ENCODE measurements around the gene ECE2. TPM values are rescaled to one million over a fixed set of nuclear protein-coding genes. Genes with fewer than 3 reads are reported as not detected.

Gene ECE2
- total RNA-seq, 2 donors from 2014 or later: not detected

GRCh38 chr3:184275381-184275701, 481 bp upstream of the ECE2 start:
- peaks cover 69% of the 10 kb centered on the region for H3K27me3 Mint-ChIP-seq (ENCODE audit: insufficient read depth)
- TF ChIP-seq CTCF (conservative IDR thresholded peaks at IDR 0.05): no peak
- WGBS, 2 experiments (ENCODE audit: insufficient coverage in 1 of 2, insufficient read length in 1 of 2): 83 to 94% methylated on average over 10 to 12 of the region's 12 CpGs
- Histone ChIP-seq H3K9ac (ENCODE audit: extremely low read depth, low read length, poor library complexity, severe bottlenecking) (no peak overlapping the region), H3K4me3 (ENCODE audit: low read length) (no peak overlapping the region), H3K36me3 (ENCODE audit: control insufficient read depth, insufficient read depth, low read length) (no peaks in the 10 kb centered on the region), H3K4me1 (ENCODE audit: control insufficient read depth, insufficient read depth, low read length) (no peaks in the 10 kb centered on the region), H3K27ac (ENCODE audit: low read depth, low read length) (no peak overlapping the region), H3K9me3 (ENCODE audit: control insufficient read depth, low read length) (no peaks in the 10 kb centered on the region), H3K27me3 (ENCODE audit: control insufficient read depth, insufficient read depth, low read length, poor library complexity, severe bottlenecking) (peaks cover 81% of the 10 kb centered on the region)
- H3K4me1 Mint-ChIP-seq: no peaks in the 10 kb centered on the region
- peak overlapping the region; percentile 42 for H3K4me3 Mint-ChIP-seq
- H3K36me3 Mint-ChIP-seq (ENCODE audit: low read depth): no peaks in the 10 kb centered on the region
- no peak overlapping the region for H3K27ac Mint-ChIP-seq
- peak; percentile 30 for DNase-seq
- no peaks in the 10 kb centered on the region for H3K9me3 Mint-ChIP-seq

- no peaks in the 10 kb centered on the region for H3K4me1 Mint-ChIP-seq
- H3K9me3 ChIP-seq (ENCODE audit: control insufficient read depth, low read length): no peaks in the 10 kb centered on the region
- no peaks in the 10 kb centered on the region for H3K9me3 Mint-ChIP-seq
- H3K27ac Mint-ChIP-seq: no peak overlapping the region
- 84 to 92% methylated on average over 6 of the region's 6 CpGs for WGBS, 2 experiments (ENCODE audit: insufficient coverage in 1 of 2, insufficient read length in 1 of 2)
- no peak overlapping the region for H3K4me3 Mint-ChIP-seq
- peaks cover 62% of the 10 kb centered on the region for H3K27me3 Mint-ChIP-seq (ENCODE audit: insufficient read depth)
- no peak for DNase-seq
- no peak for TF ChIP-seq CTCF (conservative IDR thresholded peaks at IDR 0.05)
- H3K4me1 ChIP-seq (ENCODE audit: control insufficient read depth, insufficient read depth, low read length): no peaks in the 10 kb centered on the region
- no peaks in the 10 kb centered on the region for H3K36me3 Mint-ChIP-seq (ENCODE audit: low read depth)
- H3K27me3 ChIP-seq (ENCODE audit: control insufficient read depth, insufficient read depth, low read length, poor library complexity, severe bottlenecking): peaks cover 73% of the 10 kb centered on the region
- no peak overlapping the region for H3K4me3 ChIP-seq (ENCODE audit: low read length)
- no peak overlapping the region for H3K9ac ChIP-seq (ENCODE audit: extremely low read depth, low read length, poor library complexity, severe bottlenecking)
- H3K36me3 ChIP-seq (ENCODE audit: control insufficient read depth, insufficient read depth, low read length): no peaks in the 10 kb centered on the region
- H3K27ac ChIP-seq (ENCODE audit: low read depth, low read length): no peak overlapping the region
Observed at GRCh38 chr3:184277366-184277765, 1.5 kb downstream of the ECE2 start.

- no peak for TF ChIP-seq CTCF (conservative IDR thresholded peaks at IDR 0.05)
- H3K4me1 Mint-ChIP-seq: no peaks in the 10 kb centered on the region
- Histone ChIP-seq H3K9me3 (ENCODE audit: control insufficient read depth, low read length) (no peaks in the 10 kb centered on the region), H3K9ac (ENCODE audit: extremely low read depth, low read length, poor library complexity, severe bottlenecking) (no peak overlapping the region), H3K36me3 (ENCODE audit: control insufficient read depth, insufficient read depth, low read length) (no peaks in the 10 kb centered on the region), H3K27me3 (ENCODE audit: control insufficient read depth, insufficient read depth, low read length, poor library complexity, severe bottlenecking) (peaks cover 37% of the 10 kb centered on the region), H3K4me1 (ENCODE audit: control insufficient read depth, insufficient read depth, low read length) (no peaks in the 10 kb centered on the region), H3K27ac (ENCODE audit: low read depth, low read length) (no peak overlapping the region), H3K4me3 (ENCODE audit: low read length) (no peak overlapping the region)
- 90 to 93% methylated on average over 1 to 2 of the region's 4 CpGs for WGBS, 2 experiments (ENCODE audit: insufficient coverage in 1 of 2, insufficient read length in 1 of 2)
- H3K4me3 Mint-ChIP-seq: no peak overlapping the region
- H3K27ac Mint-ChIP-seq: no peak overlapping the region
- H3K27me3 Mint-ChIP-seq (ENCODE audit: insufficient read depth): peaks cover 43% of the 10 kb centered on the region
- no peaks in the 10 kb centered on the region for H3K9me3 Mint-ChIP-seq
- DNase-seq: no peak
- H3K36me3 Mint-ChIP-seq (ENCODE audit: low read depth): no peaks in the 10 kb centered on the region
Observed at GRCh38 chr3:184282941-184283340, 7.1 kb downstream of the ECE2 start.

All from endodermal cell (in vitro differentiated cells).